SW480 (cell line): ENCODE results near the gene PGBD4.

Experiments
- DNase-seq: peaks from one replicate; pipeline ENCODE4 v3.0.0-alpha.2; 2016; ENCODE audit warnings: low spot score

Gene PGBD4

DNA sequence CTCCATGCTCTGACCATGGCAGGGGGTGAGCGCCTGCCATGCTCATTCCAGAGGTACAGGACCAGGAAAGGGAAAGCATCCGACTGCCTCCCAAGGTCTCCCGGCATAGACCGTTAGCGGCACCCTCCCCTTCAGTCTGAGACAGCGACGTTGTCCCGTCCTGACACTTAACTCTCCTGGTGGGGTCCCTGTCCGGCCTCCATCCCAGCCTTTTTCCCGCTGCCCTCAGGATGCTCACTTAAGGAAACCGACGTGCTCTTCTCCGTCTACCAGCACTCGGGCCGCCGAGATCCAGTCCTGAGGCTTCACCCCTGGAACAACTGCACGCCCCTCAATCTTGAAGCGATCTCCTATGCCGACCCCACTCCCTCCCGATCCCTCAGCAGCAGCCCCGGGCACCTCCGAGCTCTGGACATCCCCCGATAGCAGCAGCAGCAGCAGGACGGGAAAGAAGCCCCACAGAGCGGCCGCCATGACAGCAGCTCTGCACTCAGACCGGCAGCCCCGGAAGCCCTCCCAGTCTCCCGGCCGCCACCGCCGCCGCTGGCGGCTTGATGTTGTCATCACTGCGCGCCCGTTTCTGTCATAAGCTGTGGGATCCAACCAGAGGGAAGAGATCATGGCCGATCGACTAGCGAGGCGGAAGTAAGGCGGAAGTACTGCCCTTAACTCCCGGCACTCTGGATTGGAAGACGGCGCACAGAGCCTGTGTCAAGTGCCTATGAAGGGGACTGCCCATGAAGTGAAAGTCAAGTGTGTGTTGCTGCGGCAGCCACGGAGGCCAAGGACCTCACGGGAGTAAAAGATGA lies at the start of gene PGBD4, which contains the start of gene EMC7:
TSS of gene PGBD4 (plus strand) at position 718 of the 809 bp plus-strand sequence. CDS start 449 bp downstream, outside the sequence.
TSS of gene EMC7 (minus strand) at position 497 of the 809 bp plus-strand sequence. CDS start at position 474, 23 bp downstream.
- peak; percentile 97 for DNase-seq

DNA sequence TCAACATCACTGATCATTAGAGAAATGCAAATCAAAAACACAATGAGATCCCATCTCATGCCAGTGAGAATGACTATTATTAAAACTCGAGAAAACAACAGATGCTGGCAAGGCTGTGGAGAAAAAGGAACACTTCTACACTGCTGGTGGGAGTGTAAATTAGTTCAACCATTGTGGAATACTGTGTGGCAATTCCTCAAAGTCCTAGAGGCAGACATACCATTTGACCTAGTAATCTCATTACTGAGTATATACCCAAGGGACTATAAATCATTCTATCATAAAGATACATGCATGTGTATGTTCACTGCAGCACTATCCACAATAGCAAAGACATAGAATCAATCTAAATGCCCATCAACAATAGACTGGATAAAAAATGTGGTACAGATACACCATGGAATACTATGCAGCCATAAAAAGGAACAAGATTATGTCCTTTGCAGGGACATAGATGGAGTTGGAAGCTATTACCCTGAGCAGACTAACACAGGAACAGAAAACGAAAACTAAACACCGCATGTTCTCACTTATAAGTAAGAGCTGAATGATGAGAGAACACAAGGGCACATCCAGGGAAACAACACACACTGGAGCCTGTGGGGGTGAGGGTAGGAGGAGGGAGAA lies 47.7 kb upstream of the PGBD4 start:
- no peak for DNase-seq

DNA sequence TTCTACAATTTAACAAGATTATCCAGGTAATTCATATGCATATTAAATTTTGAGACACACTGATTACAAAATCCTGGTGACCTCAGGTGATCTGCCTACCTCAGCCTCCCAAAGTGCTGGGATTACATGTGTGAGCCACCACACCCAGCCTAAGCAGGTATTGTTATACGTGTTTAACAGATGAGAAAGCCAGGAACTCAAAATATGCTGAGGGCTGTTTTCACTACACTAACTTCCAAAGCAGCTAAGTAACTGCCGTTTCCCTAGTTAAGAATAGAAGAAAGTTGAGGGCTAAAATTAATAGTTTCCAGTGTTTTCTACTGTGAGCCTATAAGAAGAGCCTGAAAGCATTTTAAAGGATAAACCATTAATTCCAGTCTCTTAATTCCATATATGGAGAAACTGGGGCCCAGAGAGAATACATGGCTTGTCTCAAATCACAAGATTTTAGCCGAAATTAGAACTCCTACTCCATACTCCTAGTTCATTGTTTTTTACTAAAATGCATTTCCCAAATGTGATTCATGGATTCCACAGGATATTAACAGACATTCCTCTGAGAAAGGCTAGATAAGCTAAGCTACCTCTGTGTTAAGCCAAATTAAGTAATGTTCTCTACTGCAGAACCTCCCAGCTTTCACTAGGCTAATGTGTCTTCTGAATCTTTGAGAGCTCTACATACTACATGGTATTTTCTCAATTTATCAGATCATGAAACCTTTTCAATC lies 45.9 kb upstream of the PGBD4 start:
- no peak for DNase-seq

DNA sequence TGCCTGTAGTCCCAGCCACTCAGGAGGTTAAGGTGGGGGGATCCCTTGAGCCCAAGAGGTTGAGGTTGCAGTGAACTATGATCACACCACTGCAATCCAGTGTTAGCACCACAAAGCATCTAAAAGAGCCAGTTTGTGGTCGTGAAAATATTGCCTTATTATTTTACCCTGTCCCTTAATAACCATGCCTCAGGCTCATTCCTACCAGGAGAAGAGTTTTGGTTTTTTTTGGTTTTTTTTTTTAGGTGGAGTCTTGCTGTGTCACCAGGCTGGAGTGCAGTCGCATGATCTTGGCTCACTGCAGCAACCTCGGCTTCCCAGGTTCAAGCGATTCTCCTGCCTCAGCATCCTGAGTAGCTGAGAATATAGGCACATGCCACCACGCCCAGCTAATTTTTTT lies 45.0 kb upstream of the PGBD4 start:
- DNase-seq: no peak

DNA sequence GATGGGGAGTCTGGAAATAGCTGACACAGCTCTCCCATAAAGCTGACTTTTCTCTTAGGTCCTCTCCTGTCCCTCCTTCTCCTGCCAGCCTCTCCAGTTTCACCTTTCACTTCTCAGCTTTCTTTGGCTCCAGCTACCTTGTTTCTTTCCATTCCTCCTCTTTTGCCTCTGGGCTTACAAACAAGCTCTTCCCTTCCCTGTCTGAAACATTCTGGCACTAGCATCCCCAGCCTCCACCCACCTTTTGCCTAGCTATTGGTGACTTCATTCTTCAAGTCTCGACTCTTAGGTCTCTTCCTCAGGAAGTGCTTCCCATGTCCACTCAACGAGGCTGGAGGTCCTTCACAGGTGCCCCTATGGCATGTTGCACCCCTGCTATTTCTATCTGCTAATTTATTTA lies 42.4 kb upstream of the PGBD4 start:
- DNase-seq: no peak

DNA sequence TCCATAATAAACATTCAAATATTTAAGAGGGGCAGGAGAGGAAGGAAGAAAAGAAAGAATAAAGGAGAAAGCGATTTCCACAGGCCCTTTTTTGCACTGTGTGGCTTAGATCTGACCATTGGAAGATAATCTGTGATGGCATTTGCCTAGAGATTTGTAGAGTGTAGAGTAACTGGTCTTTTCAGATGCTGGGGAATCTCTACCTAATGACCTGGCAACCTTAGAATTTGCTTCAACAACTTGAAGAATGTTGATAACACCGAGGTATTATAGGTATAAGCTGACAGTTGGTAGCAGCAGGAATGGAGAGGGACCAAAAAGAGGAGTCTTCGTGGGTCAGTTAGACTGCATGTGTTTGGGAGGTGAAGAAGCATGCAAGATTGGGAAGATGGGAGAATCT lies 41.9 kb upstream of the PGBD4 start:
- DNase-seq: no peak

DNA sequence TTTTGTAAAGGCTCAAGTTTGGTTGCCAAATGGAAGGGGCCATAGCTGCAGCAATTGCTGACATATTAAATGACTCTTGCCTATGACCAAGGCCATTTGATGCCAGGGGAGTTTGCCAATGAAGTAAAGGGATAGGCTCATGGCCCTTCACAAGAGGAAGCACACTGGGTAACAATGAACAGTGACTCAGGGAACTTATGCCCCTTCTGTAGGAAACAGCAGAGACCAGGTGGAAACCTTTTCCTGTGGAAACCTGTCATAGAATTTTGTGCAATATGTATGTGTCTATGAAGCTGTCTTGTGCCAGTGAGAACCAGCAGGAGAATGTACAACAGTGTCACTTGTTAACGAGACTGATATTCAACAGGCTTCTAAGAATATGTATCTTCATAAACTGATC lies 37.4 kb upstream of the PGBD4 start:
- no peak for DNase-seq

DNA sequence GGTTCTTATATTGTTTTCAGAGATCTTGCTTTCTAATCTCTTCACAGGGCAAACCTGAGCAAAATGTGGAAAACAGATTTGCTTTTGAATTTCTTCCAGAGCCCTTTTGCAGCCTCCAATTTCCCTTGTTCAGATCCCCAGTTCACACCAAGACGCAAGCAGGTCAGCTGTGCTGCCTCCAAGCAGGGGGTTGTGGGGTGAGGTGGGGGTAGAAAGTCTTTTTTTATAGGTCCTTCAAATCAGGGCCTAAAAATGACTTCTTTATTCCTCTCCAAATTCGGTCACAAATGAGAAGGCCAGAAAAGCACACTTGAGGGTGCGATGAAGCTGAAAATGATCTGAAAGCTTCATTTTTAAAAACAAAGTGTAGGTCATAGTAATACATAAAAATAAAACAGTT lies 36.6 kb upstream of the PGBD4 start:
- DNase-seq: no peak

DNA sequence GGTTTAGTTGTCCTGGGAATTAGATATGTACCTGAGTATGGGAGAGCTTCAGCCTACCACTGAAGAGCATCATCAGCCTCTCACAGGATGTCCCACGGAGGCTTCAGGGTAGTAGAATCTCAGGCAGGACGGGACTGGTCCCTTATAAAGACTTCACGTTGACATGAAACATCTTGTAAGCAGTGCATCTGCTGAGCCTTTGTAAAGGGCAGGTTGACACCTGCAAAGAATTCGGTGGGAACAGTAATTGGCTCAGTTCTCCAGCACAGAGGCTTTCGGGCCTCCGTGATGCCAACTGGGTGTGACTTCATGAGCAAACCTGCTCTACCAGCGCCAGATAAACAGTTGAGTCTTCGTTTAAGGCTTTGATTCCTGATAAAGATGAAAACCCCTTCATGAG lies 35.9 kb upstream of the PGBD4 start:
- no peak for DNase-seq

DNA sequence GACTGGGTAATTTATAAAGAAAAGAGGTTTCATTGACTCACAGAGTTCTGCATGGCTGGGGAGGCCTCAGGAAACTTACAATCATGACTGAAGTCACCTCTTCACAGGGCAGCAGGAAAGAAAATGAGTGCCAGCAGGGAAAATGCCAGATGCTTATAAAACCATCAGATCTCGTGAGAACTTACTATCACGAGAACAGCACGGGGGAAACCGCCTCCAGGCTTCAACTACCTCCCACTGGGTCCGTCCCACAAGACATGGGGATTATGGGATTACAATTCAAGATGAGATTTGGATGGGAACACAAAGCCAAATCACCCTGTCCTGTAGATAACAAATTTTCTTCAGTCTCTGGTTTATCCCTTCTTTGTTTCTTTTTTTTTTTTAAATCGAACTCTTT lies 31.9 kb upstream of the PGBD4 start:
- DNase-seq: no peak

DNA sequence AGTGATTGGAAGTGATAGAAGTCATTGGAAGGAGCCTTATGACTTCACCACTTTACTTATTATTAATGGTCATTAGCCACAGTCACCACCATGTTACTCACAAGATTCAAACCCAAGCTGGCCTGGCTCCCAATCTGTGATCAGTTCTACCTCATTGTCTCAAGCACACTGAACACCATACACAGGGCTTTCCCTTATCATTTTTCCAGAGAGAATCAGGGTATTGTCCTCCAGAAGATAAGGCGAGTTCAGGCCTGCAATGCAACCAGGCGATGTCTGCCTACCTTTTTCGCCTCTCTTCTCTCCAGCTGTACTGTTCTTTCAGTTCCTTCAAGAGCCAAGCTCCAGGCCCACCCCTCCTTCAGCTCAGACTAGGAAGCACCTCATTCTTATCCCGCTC lies 25.1 kb upstream of the PGBD4 start:
- DNase-seq: no peak

DNA sequence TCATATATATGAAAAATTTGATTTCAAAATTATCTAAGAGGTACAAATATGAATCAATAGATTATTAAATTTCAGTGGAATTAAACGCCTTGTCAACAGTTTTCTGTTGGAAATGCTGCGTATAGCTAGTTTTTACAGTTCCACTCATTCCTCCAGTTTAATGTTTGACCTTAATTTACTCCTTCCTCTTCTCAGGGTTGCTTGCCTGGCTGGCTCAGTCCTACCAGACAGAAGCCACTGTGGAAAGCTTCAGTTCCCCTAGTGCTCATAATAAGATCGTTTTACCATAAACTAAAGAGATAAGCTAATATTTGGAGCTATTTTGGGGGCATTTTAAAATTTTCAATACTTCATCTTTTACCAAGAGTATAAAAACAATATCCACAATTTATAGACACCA lies 23.0 kb upstream of the PGBD4 start:
- no peak for DNase-seq

DNA sequence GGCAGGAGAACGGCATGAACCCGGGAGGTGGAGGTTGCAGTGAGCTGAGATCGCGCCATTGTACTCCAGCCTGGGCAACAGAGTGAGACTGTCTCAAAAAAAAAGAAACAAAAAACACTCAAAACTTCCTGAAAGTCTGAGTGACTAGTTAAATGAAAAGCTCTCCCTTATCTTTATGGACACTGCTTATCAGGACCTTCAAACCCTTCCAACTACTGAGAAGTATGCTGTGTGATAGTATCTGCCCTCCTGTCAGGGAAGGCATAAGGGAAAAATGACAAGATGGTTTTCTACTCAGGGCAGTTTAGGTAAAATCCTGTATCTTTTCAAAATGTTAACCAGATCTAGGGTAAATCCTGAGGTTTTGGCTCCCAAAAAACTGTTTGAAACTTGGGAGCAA lies 22.0 kb upstream of the PGBD4 start:
- no peak for DNase-seq

DNA sequence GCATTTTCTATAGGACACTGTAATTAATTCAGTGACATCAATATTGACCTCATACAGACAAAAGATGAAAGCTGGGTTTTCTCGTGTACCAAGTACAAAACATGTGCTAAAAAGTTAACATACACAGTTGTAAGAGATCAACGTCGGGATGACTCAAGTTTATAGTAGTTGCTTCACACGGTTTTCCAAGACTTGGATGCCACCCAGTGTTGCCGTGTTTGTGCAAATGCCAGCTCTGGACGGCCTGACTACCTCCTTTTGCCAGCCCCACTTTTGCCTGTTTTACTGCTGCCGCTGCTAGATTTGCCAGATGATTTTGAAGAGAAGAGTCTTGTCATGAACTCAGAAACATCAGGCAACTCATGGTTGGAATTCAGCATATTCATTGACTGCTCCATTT lies 17.8 kb upstream of the PGBD4 start:
- no peak for DNase-seq

DNA sequence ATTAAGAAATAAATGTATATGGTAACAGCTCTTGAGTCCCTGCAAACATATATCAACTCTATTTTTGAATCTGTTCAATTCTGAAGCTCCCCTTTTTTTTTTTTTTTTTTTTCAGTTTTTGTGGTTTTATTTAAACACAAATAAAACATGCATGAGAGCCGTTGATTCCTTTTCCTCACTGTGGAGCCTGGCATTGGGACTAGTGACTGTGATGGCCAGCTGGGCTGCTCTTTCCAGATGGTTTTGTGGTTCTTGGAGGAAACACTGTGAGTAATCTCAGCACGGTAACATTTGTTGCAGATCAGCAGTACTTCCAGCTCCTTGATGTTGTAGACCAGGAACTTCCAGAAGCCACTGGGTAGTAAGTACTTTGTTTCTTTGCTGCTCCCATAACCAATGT lies 16.1 kb upstream of the PGBD4 start:
- DNase-seq: no peak

DNA sequence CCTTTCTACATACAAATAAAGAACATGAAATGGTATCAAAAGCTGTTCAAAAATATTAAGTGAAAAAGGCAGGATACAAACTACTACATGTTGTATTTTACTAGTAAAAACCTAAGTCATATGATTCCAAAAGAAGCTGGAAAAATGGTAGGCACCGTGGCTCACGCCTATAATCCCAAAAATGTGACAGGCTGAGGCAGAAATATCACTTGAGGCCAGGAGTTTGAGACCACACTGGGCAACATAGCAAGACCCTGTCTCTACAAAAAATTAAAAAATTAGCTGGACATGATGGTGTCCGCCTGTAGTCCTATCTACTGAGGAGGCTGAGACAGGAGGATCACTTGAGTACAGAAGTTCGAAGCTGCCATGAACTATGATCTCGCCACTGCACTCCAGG lies 2.0 kb upstream of the PGBD4 start:
- no peak for DNase-seq

DNA sequence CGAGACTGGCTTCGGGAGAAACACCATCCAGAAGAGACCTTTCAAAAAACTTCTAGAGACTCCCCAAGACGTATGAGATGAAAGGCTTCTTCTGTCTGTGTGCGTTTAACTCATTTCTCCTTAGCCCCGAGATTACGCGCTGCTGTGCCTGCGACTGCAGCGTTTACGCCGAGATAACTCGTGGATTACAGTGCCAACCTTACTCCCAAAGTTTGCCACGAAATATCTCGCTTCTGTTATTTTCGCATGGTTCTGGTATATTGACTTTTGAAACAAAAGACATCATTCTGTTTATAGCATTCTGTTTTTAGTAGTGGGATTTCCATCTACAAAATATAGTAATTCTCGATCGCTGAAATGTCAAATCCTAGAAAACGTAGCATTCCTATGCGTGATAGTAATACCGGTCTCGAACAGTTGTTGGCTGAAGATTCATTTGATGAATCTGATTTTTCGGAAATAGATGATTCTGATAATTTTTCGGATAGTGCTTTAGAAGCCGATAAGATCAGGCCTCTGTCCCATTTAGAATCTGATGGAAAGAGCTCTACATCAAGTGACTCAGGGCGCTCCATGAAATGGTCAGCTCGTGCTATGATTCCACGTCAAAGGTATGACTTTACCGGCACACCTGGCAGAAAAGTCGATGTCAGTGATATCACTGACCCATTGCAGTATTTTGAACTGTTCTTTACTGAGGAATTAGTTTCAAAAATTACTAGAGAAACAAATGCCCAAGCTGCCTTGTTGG lies 467 bp downstream of the PGBD4 start:
- no peak for DNase-seq

DNA sequence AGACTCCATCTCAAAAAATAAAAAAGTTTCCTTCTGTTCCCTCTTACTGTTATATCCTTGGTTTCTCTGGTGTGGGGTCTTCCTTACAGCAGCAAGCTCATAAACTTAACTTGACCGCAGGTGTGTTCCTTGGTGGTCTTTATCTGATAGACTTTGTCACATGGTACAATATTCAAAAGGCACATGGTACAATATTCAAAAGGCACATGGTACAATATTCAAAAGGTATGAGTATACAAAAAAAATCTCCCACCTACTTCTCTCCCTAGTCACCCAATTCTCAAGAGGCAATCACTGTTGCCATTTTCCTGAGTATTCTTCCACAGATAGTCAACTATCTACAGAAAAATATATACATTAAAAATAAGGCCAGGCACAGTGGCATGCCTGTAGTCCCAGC lies 4.5 kb downstream of the PGBD4 start:
- no peak for DNase-seq

DNA sequence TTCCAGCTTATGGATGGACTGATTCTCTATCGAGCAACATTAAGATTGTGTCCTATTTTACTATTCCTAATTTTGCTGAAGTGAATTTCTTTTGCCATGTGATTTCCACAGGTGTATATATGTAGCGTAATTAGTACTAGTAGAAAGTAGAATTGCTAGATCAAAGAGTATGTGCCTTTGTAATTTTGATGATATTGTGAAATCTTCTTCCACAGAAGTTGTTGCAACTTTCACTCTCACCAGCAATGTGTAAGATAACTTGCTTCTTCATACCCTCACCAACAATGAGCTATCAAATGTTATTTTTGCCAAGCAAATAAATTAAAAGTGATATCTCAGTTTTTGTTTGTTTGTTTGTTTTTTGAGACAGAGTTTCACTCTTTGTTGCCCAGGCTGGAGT lies 5.4 kb downstream of the PGBD4 start:
- no peak for DNase-seq

DNA sequence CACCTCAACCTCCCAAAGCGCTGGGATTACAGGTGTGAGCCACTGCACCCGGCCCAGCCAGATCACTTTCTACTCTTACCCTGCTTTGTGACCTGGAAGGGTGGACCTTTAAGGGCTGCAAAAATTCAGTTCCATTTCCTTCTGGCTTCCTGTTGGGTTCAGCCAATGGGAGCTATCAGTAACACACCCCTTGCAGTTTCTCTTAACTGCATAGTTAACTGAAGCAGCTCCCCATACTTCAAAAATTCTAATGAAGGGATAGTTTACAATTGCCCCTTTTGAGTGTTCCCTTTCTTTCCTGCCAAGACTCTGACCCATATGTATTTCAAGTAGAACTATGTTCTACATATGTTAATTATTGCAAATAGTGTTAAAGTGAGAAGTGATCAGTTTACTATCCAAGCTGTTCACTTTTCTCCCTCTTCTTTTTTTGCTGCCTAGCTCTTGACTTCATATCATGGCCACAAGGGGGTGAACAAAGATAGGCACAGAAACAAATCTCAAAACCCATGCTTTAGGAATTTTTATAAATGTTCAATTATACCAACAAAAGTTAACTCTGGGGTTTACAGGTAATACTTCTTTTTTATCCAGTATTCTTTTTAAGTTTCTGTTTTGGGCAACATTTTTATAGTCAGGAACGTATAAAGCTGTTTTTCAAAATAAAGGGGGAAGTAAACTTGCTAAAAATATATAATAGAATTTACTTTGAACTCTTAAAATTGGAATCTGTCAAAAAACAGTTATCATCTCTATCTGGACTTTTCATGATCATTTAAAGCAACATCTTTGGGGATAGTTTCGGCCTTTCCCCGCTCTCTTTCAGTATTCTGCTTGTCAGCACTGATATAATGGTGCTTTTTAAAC lies 8.1 kb downstream of the PGBD4 start:
- DNase-seq: no peak

DNA sequence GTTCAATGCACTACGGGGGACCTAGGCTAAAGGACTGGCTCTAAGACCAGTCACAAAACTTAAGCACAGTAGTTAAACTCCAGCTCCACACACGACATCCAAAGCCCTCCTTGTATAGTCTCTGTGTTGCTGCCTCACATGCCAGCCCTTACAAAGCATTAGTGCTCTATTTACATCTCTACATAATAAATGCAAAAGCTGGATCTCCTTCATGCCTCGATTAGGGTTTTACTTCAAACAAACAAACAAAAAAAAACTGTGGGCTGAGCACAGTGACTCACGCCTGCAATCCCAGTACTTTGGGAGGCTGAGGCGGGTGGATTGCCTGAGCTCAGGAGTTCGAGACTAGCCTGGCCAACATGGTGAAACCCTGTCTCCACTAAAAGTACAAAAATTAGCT lies 9.6 kb downstream of the PGBD4 start:
- no peak for DNase-seq
